HAP-1 (cell line): ENCODE measurements around the gene TNFRSF1A.
"Not testable (repeated sequence)": the region's sequence is repeated elsewhere in the genome, so short reads cannot be mapped to it uniquely, and the experiment has no call there.

Experiments
- DNase-seq, 2 experiments: peaks; one replicate each; pipeline ENCODE4 v3.0.0-alpha.2; 2016 to 2020; ENCODE audit warnings: low spot score in 2 of 2
- H3K27me3 ChIP-seq: fragments of 250-450 bp; sonication (Bioruptor Pico); 2 replicates; pipeline ENCODE4 v1.5.1; 2020; ENCODE audit warnings: low read depth, mild to moderate bottlenecking, moderate library complexity
- H3K36me3 ChIP-seq: fragments of 250-450 bp; sonication (Bioruptor Pico); replicated peaks from 2 replicates; pipeline ENCODE4 v1.5.1; 2020; ENCODE audit warnings: mild to moderate bottlenecking
- H3K4me1 ChIP-seq: fragments of 250-450 bp; sonication (Bioruptor Pico); 2 replicates; pipeline ENCODE4 v1.5.1; 2020; ENCODE audit warnings: mild to moderate bottlenecking
- H3K4me3 ChIP-seq: fragments of 250-450 bp; sonication (Bioruptor Pico); 2 replicates; pipeline ENCODE4 v1.5.1; 2020; ENCODE audit warnings: mild to moderate bottlenecking, moderate library complexity
- H3K9me3 ChIP-seq: fragments of 250-450 bp; sonication (Bioruptor Pico); 2 replicates; pipeline ENCODE4 v1.5.1; 2020; ENCODE audit warnings: mild to moderate bottlenecking, moderate library complexity
- in situ Hi-C: fragments of 300-500 bp; cut with MboI; formaldehyde crosslinking; loops from 3 replicates; pipeline ENCODE4 v1.14.3; 2020; ENCODE audit warnings: low sequenced_read_pairs, inconsistent platforms, mixed read lengths

TNFRSF1A gene

GRCh38 chr12:6356374-6356820, 14.5 kb upstream of the TNFRSF1A start:
- Histone ChIP-seq H3K9me3 (no peaks in the 10 kb centered on the region), H3K36me3 (no peaks in the 10 kb centered on the region), H3K4me1 (no peaks in the 10 kb centered on the region), H3K4me3 (no peak overlapping the region), H3K27me3 (no peaks in the 10 kb centered on the region)
- no peak for DNase-seq
- in situ Hi-C loops, result no loop called here

GRCh38 chr12:6355491-6356373, 13.9 kb upstream of the TNFRSF1A start:
- H3K27me3 ChIP-seq, result no peaks in the 10 kb centered on the region
- DNase-seq, result no peak
- H3K36me3 ChIP-seq, result no peaks in the 10 kb centered on the region
- no peaks in the 10 kb centered on the region for H3K4me1 ChIP-seq
- in situ Hi-C loops, result no loop called here
- no peaks in the 10 kb centered on the region for H3K9me3 ChIP-seq
- no peak overlapping the region for H3K4me3 ChIP-seq

DNA sequence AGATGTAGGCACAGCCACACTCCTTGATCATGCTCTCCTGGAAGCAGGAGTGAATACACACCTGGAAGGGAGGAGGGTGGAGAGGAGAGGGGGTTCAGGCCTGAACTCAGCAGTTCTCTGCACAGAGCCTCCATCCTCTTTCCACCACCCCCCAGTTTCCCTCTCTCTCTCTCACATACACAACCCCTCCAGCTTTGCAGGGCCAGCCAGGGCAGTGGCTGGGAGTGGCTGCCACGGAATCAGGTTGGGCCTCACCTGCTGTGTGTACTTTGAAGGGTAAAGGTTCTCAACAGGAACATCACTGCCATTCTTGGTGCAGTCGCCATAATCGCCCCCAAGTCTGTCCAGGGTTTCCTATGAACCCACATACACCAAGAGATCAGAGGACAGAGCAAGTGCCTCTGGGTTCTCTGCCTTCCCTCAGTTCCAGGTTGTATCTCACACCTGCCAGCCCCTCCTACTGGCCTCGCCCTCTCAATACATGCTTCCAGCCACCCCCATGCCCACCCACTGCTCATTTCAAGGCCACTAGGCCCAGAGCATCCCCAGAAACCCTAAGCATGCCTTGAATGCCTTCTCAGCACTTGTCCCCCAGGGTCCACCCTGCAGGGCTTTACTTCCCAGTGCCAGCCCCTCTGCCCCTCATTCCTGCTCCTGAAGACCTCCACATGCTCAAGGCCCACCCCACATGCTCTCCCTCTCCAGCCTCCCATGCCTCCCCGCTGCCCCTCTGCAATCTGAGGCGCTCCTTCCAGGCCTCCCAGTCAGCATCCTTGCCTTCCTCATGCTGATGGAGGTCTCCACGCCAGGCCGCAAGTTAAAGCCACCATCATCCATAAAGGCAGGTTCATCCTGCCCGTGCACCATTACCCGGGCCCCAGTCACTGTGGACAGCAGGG, 12.9 kb upstream of the TNFRSF1A start:
- H3K4me3 ChIP-seq, result no peak overlapping the region
- no peaks in the 10 kb centered on the region for H3K4me1 ChIP-seq
- H3K36me3 ChIP-seq, result no peaks in the 10 kb centered on the region
- H3K9me3 ChIP-seq, result no peaks in the 10 kb centered on the region
- DNase-seq, result no peak
- in situ Hi-C loops, result no loop called here
- no peaks in the 10 kb centered on the region for H3K27me3 ChIP-seq

GRCh38 chr12:6352193-6353173, 10.6 kb upstream of the TNFRSF1A start:
- in situ Hi-C loops, result no loop called here
- no peaks in the 10 kb centered on the region for H3K36me3 ChIP-seq

GRCh38 chr12:6351622-6352021, 9.7 kb upstream of the TNFRSF1A start:
- no peak for DNase-seq
- Histone ChIP-seq H3K27me3 (no peaks in the 10 kb centered on the region), H3K36me3 (no peaks in the 10 kb centered on the region), H3K4me1 (no peaks in the 10 kb centered on the region), H3K9me3 (no peaks in the 10 kb centered on the region), H3K4me3 (no peak overlapping the region)
- in situ Hi-C loops, result no loop called here

More at GRCh38 chr12:6352193-6353173, 10.6 kb upstream of the TNFRSF1A start:
- Histone ChIP-seq H3K27me3 (no peaks in the 10 kb centered on the region), H3K4me3 (no peak overlapping the region), H3K4me1 (no peaks in the 10 kb centered on the region), H3K9me3 (no peaks in the 10 kb centered on the region)
- no peak for DNase-seq

GRCh38 chr12:6347367-6348338, 5.8 kb upstream of the TNFRSF1A start:
- no peak for DNase-seq
- H3K36me3 ChIP-seq, result no peaks in the 10 kb centered on the region
- in situ Hi-C loops, result no loop called here
- no peaks in the 10 kb centered on the region for H3K4me1 ChIP-seq
- H3K4me3 ChIP-seq, result no peak overlapping the region
- H3K9me3 ChIP-seq, result no peaks in the 10 kb centered on the region
- no peaks in the 10 kb centered on the region for H3K27me3 ChIP-seq

DNA sequence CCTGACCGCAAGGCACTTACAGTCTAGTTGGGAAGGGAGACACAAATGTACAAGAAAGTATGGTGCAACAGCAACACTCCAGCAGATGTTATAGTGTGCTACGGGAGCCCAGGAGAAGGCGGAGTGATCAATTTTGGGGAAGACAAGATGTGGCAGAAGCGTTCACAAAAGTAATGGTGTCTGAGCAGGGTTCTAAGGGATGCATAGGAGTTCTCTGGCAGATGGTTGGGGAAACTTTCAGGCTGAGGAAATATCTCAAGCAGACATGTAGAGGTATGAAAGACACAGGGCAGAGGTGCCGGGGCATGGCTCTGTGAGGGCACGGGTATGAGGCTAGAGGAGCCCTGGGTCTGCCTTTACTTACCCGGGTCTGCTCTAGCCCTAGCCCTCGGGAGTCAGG, 5.1 kb upstream of the TNFRSF1A start:
- no peaks in the 10 kb centered on the region for H3K27me3 ChIP-seq
- H3K4me1 ChIP-seq, result peaks cover 4% of the 10 kb centered on the region
- H3K9me3 ChIP-seq, result no peaks in the 10 kb centered on the region
- in situ Hi-C loops, result no loop called here
- no peak overlapping the region for H3K4me3 ChIP-seq
- DNase-seq, result no peak
- H3K36me3 ChIP-seq, result no peaks in the 10 kb centered on the region

DNA sequence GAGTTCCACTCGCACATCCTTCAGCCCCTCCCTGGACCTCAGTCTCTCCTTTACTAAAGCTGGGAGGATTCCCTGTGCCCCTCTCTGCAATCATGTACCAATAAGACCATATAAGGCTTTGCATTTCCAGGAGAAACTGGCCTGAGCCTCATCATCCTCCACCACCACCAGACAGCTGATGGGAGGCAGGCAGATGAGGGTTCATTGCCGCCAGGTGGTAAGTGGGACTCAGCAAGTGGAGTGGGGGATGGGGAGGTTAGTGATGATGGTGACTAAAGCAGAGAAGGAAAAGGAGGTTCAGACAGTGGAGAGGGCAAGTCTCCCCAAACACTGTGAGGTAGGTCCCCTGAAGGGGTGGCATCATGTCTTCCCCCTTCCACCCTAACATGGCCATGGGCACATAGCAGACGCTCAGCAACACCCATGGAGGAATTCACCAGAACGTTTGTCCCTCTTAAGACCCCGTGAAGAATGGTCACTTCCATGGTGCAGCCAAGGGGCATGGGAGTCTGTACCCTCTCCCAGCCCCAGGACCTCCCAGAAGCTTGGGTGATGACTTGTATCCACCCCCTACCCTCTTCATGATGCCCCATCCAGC, 4.5 kb upstream of the TNFRSF1A start:
- H3K9me3 ChIP-seq, result no peaks in the 10 kb centered on the region
- no peaks in the 10 kb centered on the region for H3K27me3 ChIP-seq
- in situ Hi-C loops, result no loop called here
- H3K36me3 ChIP-seq, result no peaks in the 10 kb centered on the region
- peaks cover 4% of the 10 kb centered on the region for H3K4me1 ChIP-seq
- no peak overlapping the region for H3K4me3 ChIP-seq
- no peak for DNase-seq

GRCh38 chr12:6345319-6346091, 3.6 kb upstream of the TNFRSF1A start:
- Histone ChIP-seq H3K9me3 (no peaks in the 10 kb centered on the region), H3K27me3 (no peaks in the 10 kb centered on the region), H3K4me1 (peaks cover 4% of the 10 kb centered on the region), H3K4me3 (no peak overlapping the region), H3K36me3 (no peaks in the 10 kb centered on the region)
- in situ Hi-C loops, result no loop called here
- no peak for DNase-seq

DNA sequence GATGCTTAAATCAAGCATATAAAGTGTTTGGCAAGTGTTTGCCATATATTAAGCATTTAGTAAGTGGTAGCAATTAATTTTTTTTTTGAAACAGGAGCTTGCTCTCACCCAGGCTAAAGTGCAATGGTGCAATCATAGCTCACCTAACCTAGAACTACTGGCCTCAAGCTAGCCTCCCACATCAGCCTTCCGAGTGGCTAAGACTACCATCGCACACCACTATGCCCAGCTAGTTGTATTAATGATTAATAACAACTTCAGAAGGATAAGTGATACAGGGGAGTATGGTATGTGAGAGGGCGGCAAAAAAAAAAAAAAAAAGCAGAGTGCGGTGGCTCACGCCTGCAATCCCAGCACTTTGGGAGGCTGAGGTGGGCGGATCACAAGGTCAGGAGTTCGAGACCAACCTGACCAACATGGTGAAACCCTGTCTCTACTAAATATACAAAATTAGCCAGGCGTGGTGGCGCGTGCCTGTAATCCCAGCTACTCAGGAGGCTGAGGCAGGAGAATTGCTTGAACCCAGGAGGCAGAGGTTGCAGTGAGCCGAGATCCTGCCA, 2.3 kb upstream of the TNFRSF1A start:
- H3K9me3 ChIP-seq, H3K36me3 ChIP-seq, in situ Hi-C loops, DNase-seq, H3K4me3 ChIP-seq, H3K27me3 ChIP-seq: not testable (repeated sequence)
- H3K4me1 ChIP-seq, result peaks cover 12% of the 10 kb centered on the region

DNA sequence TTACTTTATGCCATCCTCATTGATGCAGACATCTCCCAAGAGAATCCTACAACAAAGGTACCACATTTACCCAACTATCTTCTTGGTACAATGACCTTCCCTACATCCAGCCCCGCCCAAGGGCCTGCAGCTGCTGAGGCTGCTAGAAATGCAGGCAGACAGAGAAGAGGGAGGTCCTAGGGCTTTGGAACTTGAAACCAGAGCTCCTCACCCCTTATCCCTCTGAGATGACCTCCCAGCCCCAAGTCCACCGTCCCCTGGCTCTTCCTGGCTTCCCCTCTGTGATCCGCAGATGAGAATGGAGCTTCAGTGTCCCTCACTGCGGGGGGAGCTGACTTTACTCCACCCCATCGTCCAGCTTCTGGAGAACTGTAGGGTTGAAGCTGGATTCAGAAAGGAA, 1.6 kb upstream of the TNFRSF1A start:
- Histone ChIP-seq H3K9me3 (no peaks in the 10 kb centered on the region), H3K4me3 (no peak overlapping the region)
- in situ Hi-C loops, result no loop called here

More for the DNA sequence above, 1.6 kb upstream of the TNFRSF1A start:
- no peak for DNase-seq
- Histone ChIP-seq H3K27me3 (no peaks in the 10 kb centered on the region), H3K4me1 (peaks cover 14% of the 10 kb centered on the region), H3K36me3 (no peaks in the 10 kb centered on the region)
